HG03095 (cell line): ENCODE measurements around the gene PIGK.

ENCODE experiments used
- ATAC-seq: cut with Tn5 transposase; IDR thresholded peaks from one replicate; pipeline ENCODE4 v1.9.1; 2021; ENCODE audit warnings: moderate library complexity; ENCODE audit not compliant: unreplicated experiment

The PIGK gene

DNA sequence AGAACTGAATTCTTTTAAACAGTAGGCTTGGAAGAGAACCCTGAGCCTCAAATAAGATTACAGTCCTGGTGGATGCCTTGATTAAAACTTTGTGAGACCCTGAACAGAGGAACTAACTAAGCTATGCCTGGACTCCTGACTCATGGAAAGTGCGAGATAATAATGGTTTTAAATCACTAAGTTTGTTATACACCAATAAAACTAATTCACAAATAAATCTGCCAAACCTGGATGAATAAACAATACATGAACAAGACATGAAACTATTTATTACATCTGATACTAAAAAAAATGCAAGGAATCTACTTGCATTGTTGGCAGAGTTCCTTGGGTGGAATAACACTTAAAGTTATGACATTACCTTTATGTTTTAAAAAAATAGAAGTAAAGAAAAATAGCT, 118.4 kb downstream of the PIGK start:
- ATAC-seq, result no peak

DNA sequence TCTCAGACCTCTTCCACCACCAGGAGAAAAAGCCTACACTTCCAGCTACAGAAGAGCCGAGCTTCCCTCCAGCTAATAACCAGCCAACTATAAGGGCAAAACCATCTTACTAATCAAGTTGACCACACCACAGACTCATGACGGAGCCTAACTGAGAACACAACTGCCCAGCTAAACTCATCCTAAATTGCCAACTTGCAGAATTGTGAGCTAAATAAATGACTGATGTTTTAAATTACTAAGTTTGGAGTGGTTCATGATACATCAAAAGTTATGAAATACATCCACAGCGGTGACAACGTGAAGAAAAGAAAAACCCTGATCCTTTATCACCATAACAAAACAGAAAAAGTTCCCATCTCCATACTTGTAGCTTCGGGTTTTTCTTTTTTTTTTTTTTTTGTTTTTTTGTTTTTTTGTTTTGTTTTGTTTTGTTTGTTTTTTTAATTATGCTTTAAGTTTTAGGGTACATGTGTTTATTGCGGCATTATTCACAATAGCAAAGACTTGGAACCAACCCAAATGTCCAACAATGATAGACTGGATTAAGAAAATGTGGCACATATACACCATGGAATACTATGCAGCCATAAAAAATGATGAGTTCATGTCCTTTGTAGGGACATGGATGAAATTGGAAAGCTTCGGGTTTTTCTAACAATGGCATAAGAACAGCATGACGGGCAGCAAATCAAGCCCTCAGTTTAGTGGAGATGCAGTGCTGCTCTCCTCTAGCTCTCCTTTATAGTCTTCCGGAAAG, 122.6 kb downstream of the PIGK start:
- ATAC-seq, result no peak

DNA sequence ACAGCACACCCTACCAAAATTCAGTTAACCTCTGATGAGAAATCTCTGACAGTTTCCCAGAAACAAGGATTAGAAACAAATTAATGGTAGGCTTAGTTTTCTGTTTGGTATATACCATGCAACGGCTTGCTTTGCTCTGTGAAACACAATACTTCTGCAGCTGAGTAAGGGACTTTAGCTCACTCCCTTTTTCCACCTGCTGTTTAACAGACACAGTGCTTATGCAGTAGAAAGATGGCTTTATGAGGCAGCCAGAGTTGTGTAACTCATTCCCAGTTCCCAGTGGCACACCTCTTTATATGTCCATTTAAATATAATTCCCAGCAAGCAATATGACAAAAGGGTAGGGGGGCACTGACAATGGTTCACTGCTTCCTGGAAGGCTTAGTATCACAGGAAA, 124.0 kb downstream of the PIGK start:
- no peak for ATAC-seq

DNA sequence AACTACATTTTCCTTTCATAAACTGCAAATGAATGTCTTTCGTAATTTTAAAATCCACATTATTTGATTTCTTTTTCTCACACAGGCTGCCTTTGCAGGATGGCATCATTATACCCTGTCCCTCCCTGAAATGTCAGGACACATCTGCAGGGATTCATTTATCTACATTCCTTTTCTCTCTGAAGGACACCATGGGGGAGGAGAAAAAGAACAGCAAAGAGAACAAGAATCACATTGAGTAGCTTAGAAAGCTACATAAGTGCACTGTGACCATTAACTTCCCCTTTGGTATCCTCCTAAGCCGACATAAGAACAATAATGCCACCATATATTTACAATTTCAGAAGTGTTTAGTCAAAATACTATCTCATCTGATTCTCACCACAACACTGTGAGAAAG, 129.5 kb downstream of the PIGK start:
- no peak for ATAC-seq

DNA sequence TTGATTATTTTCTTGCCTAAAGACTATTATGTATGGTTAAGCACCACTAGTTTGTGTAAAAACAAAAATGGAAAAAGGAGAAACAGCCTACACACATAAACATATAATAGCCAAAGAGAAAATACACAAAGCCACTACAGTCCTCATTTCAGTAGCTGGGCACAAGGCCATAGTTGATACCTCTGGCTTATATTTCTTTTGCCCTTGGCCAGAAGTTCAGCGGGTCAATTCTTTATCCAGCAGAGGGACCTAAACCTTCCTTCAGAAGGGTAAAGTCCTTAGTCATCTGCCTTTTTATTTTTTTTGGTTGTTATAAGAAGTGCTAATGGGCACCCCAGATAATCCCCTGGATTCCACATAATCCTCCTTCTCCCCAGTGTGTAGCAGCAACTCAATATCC, 134.1 kb downstream of the PIGK start:
- ATAC-seq, result no peak

DNA sequence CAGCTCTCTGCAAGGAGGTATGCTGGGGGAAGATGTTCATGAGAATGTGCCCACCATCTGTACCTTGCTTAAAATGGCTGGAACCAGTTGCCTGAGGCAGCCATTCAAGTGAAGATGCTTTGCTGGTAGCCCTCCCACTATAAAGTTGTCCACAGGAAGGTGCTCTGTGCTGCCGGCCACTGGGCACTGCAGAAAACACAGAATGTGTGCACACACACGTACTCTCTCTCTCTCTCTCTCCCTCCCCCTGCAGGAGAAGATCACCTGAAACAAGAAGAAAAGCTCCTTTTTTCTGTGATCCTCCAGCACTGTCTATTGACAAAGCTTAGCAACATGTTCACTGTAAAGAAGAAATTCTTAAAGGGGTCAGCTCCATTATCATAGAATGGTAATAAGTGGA, 134.8 kb downstream of the PIGK start:
- no peak for ATAC-seq

DNA sequence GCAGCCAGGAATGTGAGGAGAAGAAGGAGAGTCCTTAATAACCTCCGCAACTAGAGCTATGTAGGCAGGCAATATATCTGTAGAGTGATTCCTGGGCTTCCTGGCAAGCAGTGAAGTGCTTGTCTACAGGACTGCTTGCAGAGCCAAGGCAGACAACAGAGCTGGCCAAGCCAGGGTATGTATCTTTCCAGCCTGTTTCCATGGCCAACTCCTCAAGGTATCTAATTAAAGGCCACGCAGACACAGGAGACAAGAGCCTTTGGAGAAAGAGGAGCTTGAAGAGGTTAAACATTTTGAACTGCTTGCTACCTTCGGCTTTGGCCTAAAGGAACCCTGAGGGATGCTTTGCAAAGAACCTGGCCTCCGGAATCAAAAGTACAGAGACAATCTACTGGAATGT, 137.4 kb downstream of the PIGK start:
- ATAC-seq, result no peak

DNA sequence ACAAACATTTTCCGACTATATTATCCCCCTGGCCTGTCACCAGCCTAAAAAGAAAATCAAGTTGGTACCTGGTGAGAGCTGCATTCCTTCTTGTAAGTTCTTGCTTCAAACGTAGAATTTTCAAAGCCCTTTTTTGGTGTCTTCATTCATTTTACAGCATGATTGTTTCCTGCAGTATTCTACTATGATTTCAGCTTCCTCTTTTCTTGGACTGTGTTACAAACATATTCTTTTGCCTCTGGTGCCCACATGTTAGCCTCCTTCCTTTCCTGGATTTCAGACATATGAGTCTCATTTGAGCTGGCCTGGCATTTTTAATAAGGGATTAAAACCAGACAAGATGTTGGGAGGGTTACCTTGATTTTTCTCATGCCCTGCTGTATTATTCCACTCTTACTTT, 142.5 kb downstream of the PIGK start:
- no peak for ATAC-seq

DNA sequence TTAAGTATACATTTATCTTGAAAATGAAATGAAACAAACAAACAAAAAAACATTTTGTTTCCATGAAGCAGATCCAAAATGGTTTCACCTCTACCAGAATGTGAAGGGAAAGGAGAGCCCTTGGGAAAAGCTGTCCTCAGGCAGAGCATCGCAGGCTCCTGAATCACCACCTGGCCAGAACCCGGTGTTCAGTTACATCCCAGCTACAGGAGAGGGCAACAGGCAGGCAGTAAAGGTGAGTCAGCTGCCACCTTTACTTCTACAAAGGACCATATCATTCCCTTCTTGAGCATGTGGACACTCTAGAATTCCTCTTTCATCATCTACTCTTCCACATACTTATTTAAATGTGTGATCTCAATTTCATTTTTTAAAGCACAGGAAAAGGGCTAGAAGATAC, 151.2 kb downstream of the PIGK start:
- no peak for ATAC-seq

DNA sequence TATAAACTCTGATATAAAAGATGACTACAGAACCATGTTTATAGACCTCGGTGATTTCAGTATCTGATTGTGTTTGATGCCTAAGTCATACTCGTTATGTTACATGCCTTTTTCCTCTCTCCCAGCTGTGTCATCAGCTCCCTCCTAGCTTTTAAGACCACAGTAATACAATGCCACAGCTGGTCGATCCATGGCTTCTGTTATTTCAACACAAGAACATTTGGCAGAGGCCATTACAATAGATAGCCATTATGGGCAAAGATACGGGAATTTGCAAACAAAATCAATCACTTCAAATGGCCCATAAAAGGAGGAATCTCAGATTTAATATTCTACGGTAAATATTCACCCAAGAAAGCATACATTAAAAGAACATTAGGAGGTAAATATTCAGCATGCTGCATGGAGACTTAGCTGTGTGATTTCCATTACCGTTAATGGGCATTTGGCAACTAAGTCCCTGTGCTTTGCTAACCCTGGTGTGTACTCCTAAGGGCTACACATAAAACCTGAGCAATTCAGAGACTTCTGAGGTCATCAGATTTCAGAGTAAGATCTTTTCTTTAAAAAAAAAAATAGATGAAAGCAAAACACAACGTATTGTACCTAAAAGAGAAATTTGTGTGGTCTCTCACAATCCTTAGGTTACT, 153.4 kb downstream of the PIGK start:
- no peak for ATAC-seq

DNA sequence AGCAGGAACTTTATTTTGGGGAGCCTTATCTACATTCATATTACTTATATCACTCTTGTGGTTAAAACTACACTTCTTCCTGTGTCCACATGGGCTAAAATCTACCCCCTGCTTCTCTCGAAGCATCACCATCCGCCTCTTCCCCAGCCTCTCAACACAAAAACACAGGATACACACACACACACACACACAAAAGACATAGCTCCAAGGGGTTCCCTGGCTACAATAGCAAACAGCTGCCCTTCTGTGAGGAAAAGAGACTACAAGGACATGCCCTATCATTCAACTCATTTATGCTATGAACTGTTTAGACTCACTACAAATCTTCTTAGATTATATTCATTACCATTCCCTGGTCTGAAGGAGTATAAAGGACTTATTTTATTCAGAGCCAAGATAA, 155.0 kb downstream of the PIGK start:
- no peak for ATAC-seq

DNA sequence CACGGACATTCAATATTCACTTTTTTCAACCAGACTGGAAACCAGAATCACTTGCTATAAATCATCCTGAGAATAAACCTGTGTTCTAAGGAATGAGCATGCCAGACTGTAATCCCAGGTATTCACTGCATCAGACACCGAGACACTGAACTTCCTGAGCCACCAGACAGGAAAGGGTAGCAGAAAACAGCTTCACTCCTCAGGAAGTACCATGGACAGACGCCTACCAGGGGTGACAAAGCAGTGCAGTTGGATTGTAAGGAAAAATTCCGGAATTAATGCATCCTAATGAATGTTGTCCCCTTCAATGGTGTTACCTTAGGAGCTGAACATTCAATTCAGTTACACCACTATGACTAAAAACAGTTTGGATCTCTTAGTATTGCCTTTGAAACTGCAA, 156.1 kb downstream of the PIGK start:
- ATAC-seq, result no peak

DNA sequence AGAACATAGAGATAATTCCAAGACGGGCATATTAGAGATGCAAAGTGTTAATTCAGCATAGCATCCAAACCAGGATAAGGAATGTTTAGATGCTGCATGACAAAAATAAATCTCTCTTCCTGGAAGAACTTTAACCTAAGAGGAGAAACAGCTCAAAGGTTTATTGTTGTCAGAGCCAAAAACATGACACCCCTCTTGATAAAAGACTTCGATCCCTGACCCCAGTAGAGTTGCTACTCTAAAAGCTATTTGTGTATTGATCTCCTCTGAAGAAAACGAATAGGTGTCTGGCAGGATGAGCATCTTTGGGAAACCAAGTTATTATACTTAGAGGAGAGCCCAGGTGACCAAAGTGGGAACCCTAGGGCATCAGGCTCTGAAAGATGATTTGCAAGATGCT, 158.1 kb downstream of the PIGK start:
- no peak for ATAC-seq

DNA sequence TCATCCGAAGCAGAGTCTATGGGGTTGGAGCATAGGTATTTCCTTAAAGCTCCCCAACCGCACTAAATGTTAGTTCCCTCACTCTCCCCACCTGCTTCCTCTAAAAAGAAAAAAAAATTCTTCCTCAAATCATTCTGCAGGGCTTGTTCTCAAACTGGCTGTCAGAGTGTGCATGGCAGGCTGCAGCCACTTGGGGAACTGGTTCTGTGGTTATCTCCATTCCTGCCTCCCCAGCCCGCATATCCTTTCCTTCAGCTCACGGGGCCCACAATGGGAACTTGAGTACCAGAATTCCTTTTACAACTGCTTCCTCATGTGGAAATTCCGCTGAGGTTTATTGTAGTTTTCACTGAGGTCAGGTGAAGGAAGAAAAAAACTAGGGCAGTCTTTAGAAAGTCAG, 159.2 kb downstream of the PIGK start:
- ATAC-seq, result no peak

DNA sequence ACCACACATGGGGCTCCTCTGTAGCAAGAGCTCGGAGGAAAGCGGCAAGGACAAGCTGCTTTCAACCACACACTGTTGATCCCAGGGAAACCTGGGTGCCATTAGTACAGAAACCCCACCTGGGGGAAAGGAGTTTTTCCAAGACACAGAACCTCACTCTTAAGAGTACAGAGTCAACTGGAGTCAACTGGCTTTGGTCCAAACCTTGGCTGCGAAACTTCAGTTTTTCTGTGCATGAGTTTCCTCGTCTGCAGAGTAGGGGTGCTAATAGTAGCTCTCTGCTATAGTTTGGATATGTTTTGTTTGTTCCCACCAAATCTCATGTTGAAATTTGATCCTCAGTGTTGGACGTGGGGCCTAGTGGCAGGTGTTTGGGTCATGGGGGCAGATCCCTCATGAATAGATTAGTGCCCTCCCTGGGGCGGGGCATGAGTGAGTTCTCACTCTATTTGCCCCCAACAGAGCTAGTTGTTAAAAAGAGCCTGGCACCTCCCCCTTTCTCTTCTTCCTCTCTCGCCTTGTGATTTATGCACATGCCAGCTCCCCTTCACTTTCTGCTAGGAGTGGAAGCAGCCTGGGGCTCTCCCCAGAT, 161.1 kb downstream of the PIGK start:
- ATAC-seq, result no peak

DNA sequence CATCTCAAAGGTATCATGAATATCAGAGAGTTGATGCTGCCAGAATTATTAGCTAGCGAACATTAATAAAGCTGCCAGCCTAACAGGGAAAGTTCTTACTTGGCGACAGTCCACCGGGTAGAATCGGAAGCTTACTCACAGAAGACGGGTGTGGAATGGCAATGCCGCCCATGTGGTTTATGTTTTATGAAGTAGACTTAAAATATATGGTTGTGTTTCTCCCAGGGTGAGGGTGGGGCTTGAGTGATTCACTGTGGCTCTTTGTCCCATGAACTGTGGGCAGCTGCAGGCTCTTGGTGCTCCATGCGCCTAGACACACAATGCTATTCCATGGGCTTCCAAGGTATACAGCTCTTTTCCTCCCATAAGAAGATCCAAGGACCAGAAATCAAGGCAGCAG, 162.7 kb downstream of the PIGK start:
- ATAC-seq, result no peak

DNA sequence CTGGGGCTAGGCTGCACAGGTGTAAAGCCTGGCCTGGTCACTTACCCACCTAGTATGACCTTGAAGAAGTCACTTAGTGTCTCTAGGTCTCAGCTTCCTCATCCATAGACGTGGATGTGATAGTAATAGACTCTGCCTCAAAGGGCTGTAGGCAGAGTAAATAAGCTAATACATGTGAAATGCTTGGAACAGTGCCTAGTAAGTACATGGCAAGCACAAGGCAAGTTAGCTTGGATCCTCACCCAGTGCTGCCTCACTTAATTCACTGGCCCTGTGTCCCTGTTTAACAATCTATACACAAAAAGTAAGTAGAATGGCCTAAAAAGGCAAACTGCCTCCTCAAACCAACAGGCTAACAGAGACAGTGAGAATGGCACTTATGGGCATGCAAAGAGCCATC, 167.8 kb downstream of the PIGK start:
- ATAC-seq, result no peak

DNA sequence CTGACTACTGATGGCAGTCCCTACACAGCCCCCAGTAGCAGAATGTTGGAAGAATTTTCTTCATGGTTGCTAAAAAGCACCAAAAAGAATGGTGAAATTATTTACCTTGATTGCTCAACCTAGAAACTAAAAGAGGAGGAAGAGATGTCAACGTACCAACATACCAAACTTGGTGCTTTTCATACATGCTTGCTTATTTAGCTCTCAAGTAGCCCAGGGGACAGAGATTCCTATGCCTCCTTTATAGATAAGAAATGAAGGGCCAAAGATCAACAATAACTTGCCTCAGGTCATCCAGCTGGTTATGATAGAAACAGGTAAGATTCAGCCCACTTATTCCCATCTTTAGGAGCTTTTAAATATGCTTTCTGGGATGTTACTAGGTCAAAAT, 170.6 kb downstream of the PIGK start:
- no peak for ATAC-seq

DNA sequence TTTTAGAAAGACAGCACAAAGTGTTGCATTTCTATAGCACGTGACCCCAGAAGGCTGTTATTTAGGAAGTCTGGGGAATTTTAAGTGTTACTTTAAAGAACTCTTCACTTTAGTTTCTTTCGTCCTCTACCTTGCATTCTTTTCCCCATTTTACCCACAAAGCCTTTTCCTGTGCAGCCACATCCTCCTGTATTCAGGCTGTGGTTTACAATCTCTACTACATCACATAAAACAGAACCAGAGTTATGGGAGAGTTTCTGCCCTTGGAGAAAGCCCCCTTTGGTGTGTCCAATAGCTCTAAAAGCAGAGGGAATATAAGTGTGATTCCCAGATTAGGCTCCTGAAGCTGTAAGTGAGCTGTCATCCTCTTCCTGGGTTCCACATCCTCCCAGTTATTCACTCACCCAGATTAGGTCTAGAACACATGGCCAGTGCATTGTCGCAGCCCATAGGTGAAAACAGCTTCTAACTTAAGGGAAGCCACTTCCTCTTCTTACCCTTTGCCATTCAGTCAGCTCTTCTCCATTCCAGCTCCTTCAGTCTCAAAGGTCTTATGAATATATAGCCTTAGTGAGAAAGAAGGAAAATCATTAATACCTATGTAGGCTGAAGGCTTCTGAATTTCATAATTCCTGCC, 171.1 kb downstream of the PIGK start:
- ATAC-seq, result no peak

DNA sequence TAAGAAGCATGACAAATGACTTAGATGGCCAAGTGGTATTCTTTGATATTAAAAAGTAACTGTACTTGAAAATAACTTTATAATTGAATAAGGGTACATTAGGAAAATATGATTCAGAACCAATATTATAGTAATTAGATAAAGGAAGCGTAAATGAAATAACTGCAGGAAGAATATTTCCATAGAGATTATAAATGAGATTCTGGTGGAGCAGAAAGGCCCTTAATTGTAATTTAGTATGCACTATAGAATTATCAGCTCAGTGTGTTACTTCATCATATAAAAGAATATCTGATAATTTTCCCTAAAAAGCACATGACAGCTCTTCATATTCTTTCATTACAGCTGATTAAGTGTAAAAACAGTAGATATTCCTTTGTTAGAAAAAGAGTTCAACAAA, 171.7 kb downstream of the PIGK start:
- no peak for ATAC-seq

DNA sequence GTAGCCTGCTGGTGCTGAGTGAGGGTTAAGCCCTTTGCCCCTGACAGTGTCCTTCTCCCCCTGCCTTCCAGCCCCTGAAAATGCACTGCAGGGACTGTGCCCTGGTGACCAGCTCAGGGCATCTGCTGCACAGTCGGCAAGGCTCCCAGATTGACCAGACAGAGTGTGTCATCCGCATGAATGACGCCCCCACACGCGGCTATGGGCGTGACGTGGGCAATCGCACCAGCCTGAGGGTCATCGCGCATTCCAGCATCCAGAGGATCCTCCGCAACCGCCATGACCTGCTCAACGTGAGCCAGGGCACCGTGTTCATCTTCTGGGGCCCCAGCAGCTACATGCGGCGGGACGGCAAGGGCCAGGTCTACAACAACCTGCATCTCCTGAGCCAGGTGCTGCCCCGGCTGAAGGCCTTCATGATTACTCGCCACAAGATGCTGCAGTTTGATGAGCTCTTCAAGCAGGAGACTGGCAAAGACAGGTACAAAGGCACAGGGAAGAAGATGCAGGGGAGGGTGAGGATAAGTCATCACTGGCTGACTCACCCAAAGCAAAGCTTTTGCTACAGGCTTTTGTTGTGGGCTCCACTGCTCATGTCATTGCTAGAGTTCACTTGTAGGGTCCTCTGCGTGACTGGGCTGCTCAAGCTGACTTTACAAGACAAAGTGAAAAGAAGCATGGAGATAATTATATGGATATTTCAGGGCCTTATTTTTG, 174.9 kb downstream of the PIGK start:
- ATAC-seq, result no peak
